SU-DHL-6 (cell line): ENCODE results near the gene NCKAP5.

ENCODE experiments used
- H2AFZ ChIP-seq: fragments of 200-600 bp; sonication (generic); 2 replicates; pipeline ENCODE4 v1.6.1; 2014; ENCODE audit warnings: low read depth, mild to moderate bottlenecking, moderate library complexity, mixed read lengths, antibody characterized with exemption, low read length; ENCODE audit not compliant: severe bottlenecking
- H3F3A ChIP-seq: fragments of 200-600 bp; shearing (Covaris generic); 2 replicates; pipeline ENCODE4 v1.6.0; 2016; ENCODE audit warnings: antibody characterized with exemption, mild to moderate bottlenecking; ENCODE audit not compliant: insufficient read depth
- H3K27ac ChIP-seq: fragments of 200-600 bp; sonication (generic); 2 replicates; pipeline ENCODE4 v1.5.1; 2016; ENCODE audit warnings: low read depth, mild to moderate bottlenecking, low read length, moderate library complexity, mixed read lengths
- H3K27me3 ChIP-seq: fragments of 200-600 bp; sonication (generic), shearing (Covaris generic); 2 replicates; pipeline ENCODE4 v1.6.0; 2014; ENCODE audit warnings: mild to moderate bottlenecking, low read length
- H3K36me3 ChIP-seq: fragments of 200-600 bp; sonication (generic); 2 replicates; pipeline ENCODE4 v1.6.1; 2014; ENCODE audit warnings: mild to moderate bottlenecking, low read length, mixed read lengths
- H3K4me2 ChIP-seq: fragments of 300-600, 200-600 bp; shearing (Covaris generic), sonication (generic); 2 replicates; pipeline ENCODE4 v1.6.0; 2014; ENCODE audit warnings: low read length, low read depth, mild to moderate bottlenecking; ENCODE audit not compliant: poor library complexity, severe bottlenecking
- H3K4me3 ChIP-seq: fragments of 200-600 bp; sonication (generic); 2 replicates; pipeline ENCODE4 v1.5.1; 2014; ENCODE audit warnings: antibody characterized with exemption, low read length, mild to moderate bottlenecking, mixed read lengths; ENCODE audit not compliant: insufficient read depth, poor library complexity, severe bottlenecking
- H3K79me2 ChIP-seq: fragments of 200-600 bp; sonication (generic); 2 replicates; pipeline ENCODE4 v1.6.1; 2014; ENCODE audit warnings: mild to moderate bottlenecking, low read length, moderate library complexity; ENCODE audit not compliant: insufficient read depth
- H3K9ac ChIP-seq: fragments of 200-600 bp; sonication (generic); 2 replicates; pipeline ENCODE4 v1.7.0; 2014; ENCODE audit warnings: mild to moderate bottlenecking, low read length
- H3K9me2 ChIP-seq: fragments of 200-600 bp; sonication (generic); replicated peaks from 2 replicates; pipeline ENCODE4 v1.6.1; 2014; ENCODE audit warnings: low read length; ENCODE audit not compliant: insufficient read depth
- H3K9me3 ChIP-seq: fragments of 200-600 bp; sonication (generic); 2 replicates; pipeline ENCODE4 v1.6.1; 2014; ENCODE audit warnings: low read length, mixed read lengths; ENCODE audit not compliant: insufficient read depth
- H4K20me1 ChIP-seq: fragments of 200-600 bp; sonication (generic); 2 replicates; pipeline ENCODE4 v1.6.1; 2014; ENCODE audit warnings: low read depth, mild to moderate bottlenecking, antibody characterized with exemption, low read length, moderate library complexity, mixed read lengths
- CTCF ChIP-seq: fragments of 200-600 bp; sonication (generic); IDR thresholded peaks from one replicate; pipeline ENCODE4 v1.5.1; 2017; ENCODE audit warnings: antibody characterized with exemption, mild to moderate bottlenecking, low read length, moderate library complexity; ENCODE audit not compliant: insufficient read depth, poor library complexity, severe bottlenecking
- EZH2phosphoT487 ChIP-seq: fragments of 200-600 bp; sonication (generic), shearing (Covaris generic); conservative IDR thresholded peaks from 2 replicates; pipeline ENCODE4 v1.6.1; 2018; ENCODE audit warnings: mild to moderate bottlenecking, antibody characterized with exemption, low read length, moderate library complexity, mixed read lengths

NCKAP5 gene

DNA sequence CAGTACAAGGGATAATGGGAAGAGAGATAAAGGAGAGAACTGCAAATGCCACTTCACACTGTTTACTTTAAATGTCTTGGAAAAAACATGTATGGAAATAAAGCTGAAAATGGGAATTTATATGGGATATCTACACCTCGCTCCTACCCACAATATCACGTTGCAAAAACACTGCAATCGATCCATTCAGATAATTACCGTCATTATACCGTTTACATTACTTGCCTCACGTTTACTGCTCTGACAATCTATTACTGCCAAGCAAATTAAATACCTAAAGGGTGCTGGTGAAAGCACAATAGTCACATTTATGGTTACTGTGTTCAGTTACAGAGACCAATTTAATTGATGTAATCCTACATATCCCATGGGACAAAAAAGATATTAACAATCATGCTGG, 683.6 kb downstream of the NCKAP5 start:
- no peaks in the 10 kb centered on the region for H3K9me3 ChIP-seq
- no peak overlapping the region for H3K27ac ChIP-seq
- H4K20me1 ChIP-seq = no peaks in the 10 kb centered on the region
- H3K36me3 ChIP-seq = no peaks in the 10 kb centered on the region
- H3K4me3 ChIP-seq = no peak overlapping the region
- no peaks in the 10 kb centered on the region for H3K79me2 ChIP-seq
- no peaks in the 10 kb centered on the region for H3K27me3 ChIP-seq
- H3K9me2 ChIP-seq = no peaks in the 10 kb centered on the region; the same call in 1 of the 2 replicates
- H2AFZ ChIP-seq = no peak overlapping the region
- TF ChIP-seq CTCF (no peak), EZH2phosphoT487 (no peak)
- H3F3A ChIP-seq = no peaks in the 10 kb centered on the region
- no peak overlapping the region for H3K4me2 ChIP-seq
- H3K9ac ChIP-seq = no peak overlapping the region

DNA sequence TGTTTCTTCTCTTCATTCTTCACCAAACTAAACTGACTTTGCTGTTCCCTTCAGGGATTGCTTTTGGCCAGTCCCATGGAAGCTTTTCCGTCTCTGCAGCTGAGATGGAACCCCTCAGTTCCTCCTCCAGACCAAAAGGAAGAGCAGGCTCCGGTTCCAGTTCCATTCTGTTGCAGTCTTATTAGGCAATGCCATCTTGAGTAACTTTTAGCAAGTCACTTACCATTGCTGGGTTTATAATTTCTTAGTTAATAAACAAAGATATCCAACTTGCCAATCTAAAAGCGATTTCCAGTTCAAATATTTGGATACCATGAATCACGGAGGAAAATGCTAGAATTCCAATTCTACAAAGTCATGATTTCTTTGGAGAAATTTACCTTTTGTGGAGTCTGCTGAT, 684.0 kb downstream of the NCKAP5 start:
- Histone ChIP-seq H3K9ac (no peak overlapping the region), H3K4me2 (no peak overlapping the region), H3K4me3 (no peak overlapping the region), H3K79me2 (no peaks in the 10 kb centered on the region), H3F3A (no peaks in the 10 kb centered on the region), H3K9me3 (no peaks in the 10 kb centered on the region), H2AFZ (no peak overlapping the region), H4K20me1 (no peaks in the 10 kb centered on the region), H3K27me3 (no peaks in the 10 kb centered on the region), H3K9me2 (no peaks in the 10 kb centered on the region; the same call in 1 of the 2 replicates), H3K36me3 (no peaks in the 10 kb centered on the region), H3K27ac (no peak overlapping the region)
- TF ChIP-seq CTCF = no peak
- no peak for TF ChIP-seq EZH2phosphoT487

DNA sequence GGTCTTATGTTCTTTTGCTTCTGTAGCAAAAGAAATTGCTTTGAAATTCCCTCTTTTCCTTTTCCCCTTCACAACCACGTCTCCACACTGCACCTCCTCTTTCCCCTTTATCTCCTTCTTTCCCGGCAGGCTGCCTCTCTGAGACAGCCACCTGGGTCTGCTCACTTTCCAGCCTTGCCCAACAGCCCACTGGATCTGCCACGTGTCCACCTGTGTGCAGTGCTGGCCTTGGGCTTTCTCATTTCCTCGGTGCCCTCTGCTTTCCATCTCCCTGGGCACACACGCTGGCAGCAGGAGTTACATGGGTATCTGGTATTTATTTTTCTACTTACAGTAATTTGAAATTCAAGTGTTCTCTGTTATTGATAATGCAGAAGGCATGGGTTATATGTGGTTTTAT, 684.8 kb downstream of the NCKAP5 start:
- TF ChIP-seq CTCF (no peak), EZH2phosphoT487 (no peak)
- Histone ChIP-seq H3K9ac (no peak overlapping the region), H3K79me2 (no peaks in the 10 kb centered on the region), H3K9me2 (no peaks in the 10 kb centered on the region; the same call in 1 of the 2 replicates), H3K27me3 (no peaks in the 10 kb centered on the region), H2AFZ (no peak overlapping the region), H3K4me3 (no peak overlapping the region), H3K27ac (no peak overlapping the region), H3K9me3 (no peaks in the 10 kb centered on the region), H3K36me3 (no peaks in the 10 kb centered on the region), H3K4me2 (no peak overlapping the region), H4K20me1 (no peaks in the 10 kb centered on the region), H3F3A (no peaks in the 10 kb centered on the region)

DNA sequence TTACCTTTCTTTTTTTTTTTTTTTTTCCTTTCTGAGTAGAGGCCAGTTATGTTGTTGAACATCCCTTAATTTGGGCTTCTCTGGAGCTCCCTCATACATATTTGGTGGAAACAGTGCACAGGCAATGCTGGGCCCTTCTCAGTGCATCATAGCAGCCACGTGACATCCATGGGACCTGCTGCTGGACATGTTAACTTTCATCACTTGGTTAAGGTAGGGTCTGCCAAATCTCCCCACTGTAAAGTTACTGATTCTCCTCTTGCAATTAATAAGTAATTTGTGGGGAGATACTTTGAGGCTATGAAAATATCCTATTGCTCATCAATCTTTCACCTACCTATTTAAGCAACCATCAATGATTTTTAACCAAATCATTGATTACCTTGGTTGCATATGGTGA, 686.7 kb downstream of the NCKAP5 start:
- Histone ChIP-seq H2AFZ (no peak overlapping the region), H4K20me1 (no peaks in the 10 kb centered on the region), H3K27me3 (no peaks in the 10 kb centered on the region), H3K9ac (no peak overlapping the region), H3K36me3 (no peaks in the 10 kb centered on the region), H3K79me2 (no peaks in the 10 kb centered on the region), H3K4me3 (no peak overlapping the region), H3F3A (no peaks in the 10 kb centered on the region), H3K9me3 (no peaks in the 10 kb centered on the region), H3K4me2 (no peak overlapping the region), H3K9me2 (no peaks in the 10 kb centered on the region; the same call in 1 of the 2 replicates), H3K27ac (no peak overlapping the region)
- TF ChIP-seq CTCF (no peak), EZH2phosphoT487 (no peak)
